Activated naive CD4-positive, alpha-beta T cell treated with anti-CD3 and anti-CD28 coated beads for 36 hours (primary cell): ENCODE results near the gene TRERF1. TPM values are rescaled to one million over a fixed set of nuclear protein-coding genes. Genes with fewer than 3 reads are reported as not detected.
A peak's percentile ranks its signal among the peaks of the same experiment; 100 is the strongest.

Source experiments
- CTCF ChIA-PET: fragments of 350-600 bp; sonication (Branson Sonifier 250); formaldehyde crosslinking; loops from one replicate; lab custom pipeline; 2021; ENCODE audit warnings: antibody characterized with exemption; lab: Charles Lee
- DNase-seq: peaks from one replicate; pipeline ENCODE4 v3.0.0-alpha.2; 2020
- H3K27ac Mint-ChIP-seq: one replicate; pipeline ENCODE4 v1.8.0; 2021; ENCODE audit warnings: mild to moderate bottlenecking, mixed read lengths
- H3K27me3 Mint-ChIP-seq: one replicate; pipeline ENCODE4 v1.8.0; 2021; ENCODE audit warnings: low read depth, mixed read lengths
- H3K36me3 Mint-ChIP-seq: one replicate; pipeline ENCODE4 v1.8.0; 2021; ENCODE audit warnings: low read depth, mixed read lengths
- H3K4me1 Mint-ChIP-seq: one replicate; pipeline ENCODE4 v1.8.0; 2021; ENCODE audit warnings: low read depth, mixed read lengths
- H3K4me3 Mint-ChIP-seq: one replicate; pipeline ENCODE4 v1.8.0; 2021; ENCODE audit warnings: mild to moderate bottlenecking, moderate library complexity, mixed read lengths
- H3K9me3 Mint-ChIP-seq: one replicate; pipeline ENCODE4 v1.8.0; 2021; ENCODE audit warnings: mixed read lengths
- intact Hi-C: fragments of 100-400 bp; cut with micrococcal nuclease; formaldehyde crosslinking; loops from one replicate; pipeline ENCODE4 v1.15.1; 2023
- total RNA-seq, 2 experiments: library from RNA; stranded (reverse); gene quantifications; one replicate each; pipeline ENCODE4 v1.2.3, GENCODE V29; 2021

Gene TRERF1, protein sequence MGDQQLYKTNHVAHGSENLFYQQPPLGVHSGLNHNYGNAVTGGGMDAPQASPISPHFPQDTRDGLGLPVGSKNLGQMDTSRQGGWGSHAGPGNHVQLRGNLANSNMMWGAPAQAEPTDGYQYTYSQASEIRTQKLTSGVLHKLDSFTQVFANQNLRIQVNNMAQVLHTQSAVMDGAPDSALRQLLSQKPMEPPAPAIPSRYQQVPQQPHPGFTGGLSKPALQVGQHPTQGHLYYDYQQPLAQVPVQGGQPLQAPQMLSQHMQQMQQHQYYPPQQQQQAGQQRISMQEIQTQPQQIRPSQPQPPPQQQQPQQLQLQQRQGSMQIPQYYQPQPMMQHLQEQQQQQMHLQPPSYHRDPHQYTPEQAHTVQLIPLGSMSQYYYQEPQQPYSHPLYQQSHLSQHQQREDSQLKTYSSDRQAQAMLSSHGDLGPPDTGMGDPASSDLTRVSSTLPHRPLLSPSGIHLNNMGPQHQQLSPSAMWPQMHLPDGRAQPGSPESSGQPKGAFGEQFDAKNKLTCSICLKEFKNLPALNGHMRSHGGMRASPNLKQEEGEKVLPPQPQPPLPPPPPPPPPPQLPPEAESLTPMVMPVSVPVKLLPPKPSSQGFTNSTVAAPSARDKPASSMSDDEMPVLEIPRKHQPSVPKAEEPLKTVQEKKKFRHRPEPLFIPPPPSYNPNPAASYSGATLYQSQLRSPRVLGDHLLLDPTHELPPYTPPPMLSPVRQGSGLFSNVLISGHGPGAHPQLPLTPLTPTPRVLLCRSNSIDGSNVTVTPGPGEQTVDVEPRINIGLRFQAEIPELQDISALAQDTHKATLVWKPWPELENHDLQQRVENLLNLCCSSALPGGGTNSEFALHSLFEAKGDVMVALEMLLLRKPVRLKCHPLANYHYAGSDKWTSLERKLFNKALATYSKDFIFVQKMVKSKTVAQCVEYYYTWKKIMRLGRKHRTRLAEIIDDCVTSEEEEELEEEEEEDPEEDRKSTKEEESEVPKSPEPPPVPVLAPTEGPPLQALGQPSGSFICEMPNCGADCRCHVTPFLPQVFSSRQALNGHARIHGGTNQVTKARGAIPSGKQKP (N-terminal part only)
- total RNA-seq, result 1 to 10 TPM; 6.7 to 6.9 TPM

DNA sequence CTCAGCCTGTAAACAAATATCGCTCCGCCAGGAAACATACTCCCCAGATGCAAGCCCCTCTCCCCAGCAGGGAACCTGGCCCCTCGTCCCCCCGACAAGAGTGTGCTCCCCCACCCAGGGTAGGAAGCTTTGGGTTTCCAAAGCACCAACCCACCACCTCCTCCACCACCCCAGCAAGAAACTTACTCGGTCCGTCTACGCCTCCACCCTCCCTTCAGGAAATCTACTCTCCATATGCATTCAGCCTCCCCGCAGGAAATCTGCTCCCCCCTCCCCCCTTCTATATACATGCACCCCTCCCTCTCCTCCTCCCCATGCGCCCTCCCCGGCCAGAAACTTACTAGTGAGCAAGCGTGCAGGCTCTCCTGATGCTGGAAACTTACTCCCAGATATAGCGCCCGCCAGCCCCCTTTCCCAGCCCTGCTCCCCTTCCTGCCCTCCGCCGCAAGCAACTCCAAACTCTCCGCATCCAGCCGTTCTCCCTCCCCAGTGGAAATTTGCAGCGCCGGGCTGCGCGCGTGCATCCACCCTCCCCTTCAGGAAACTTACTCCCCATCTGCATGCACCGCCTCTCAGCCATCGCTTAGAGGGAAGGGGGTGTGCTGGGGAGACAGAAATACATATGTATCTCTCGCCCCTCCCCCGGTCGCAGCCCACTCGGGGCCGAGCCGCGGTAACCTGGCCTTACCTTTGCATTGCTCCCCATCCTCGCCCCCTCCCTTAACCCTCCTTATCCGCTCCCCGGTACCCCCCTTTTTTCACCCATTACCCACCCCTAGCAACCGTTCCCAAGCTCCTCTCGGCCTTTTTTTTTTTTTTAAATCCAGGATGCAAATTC, at the start of gene TRERF1:
Gene TRERF1, minus strand, starts transcription at position 594 of the 838 bp plus-strand sequence. CDS start 182,336 bp downstream, outside the sequence.
- intact Hi-C loops, result loop anchor here (1.0 to 10.0 kb wide), 8 partner anchors 49 to 667 kb away; partner anchors contain the start of genes MRPS10, PRICKLE4 and TOMM6
- Mint-ChIP-seq H3K4me3 (peak within 1 kb of the TSS; percentile 88), H3K4me1 (peaks cover 36% of the 10 kb centered on the region), H3K36me3 (peaks cover 3% of the 10 kb centered on the region), H3K27ac (peak within 1 kb of the TSS; percentile 81), H3K27me3 (peaks cover 7% of the 10 kb centered on the region), H3K9me3 (no peaks in the 10 kb centered on the region)
- CTCF ChIA-PET, result interaction anchor here (0.9 to 2.8 kb wide), 4 partner anchors 62 to 96 kb away, joined by 3 to 14 read pairs (median 6); no protein-coding TSS in a partner anchor
- DNase-seq, result peak; percentile 58

DNA sequence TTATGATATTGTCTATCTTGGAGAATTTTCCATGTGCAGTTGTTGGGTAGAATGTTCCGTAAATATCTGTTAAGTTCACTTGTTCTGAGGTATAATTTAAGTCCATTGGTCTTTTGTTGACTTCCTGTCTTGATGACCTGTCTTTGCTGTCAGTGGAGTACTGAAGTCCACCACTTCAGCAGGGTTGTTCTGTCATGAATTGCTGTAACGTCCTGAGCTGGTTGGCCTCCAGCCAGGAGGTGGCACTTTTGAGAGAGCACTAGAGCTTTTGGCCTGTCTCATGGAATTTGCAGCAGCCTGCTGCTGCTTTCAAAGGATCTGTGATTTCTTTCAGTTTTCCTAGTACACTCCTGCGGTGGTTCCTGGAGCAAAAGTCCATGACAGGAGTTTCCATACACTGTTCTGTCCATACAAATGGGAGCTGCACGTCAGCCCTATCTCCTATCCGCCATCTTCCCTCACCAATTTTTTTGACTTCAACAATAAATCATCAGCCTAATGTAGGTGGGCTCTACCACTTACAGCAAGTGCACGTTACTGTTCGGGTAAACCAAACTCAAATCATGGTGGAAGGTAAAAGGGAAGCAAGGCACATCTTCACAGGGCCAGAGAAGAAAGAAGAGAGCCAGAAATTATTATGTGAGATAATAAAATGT, 46.9 kb upstream of the TRERF1 start:
- CTCF ChIA-PET, result no interaction called here
- Mint-ChIP-seq H3K36me3 (no peaks in the 10 kb centered on the region), H3K4me3 (no peak overlapping the region), H3K27ac (no peak overlapping the region), H3K4me1 (peaks cover 11% of the 10 kb centered on the region), H3K27me3 (peaks cover 3% of the 10 kb centered on the region), H3K9me3 (peaks cover 2% of the 10 kb centered on the region)
- DNase-seq, result no peak
- intact Hi-C loops, result no loop called here

DNA sequence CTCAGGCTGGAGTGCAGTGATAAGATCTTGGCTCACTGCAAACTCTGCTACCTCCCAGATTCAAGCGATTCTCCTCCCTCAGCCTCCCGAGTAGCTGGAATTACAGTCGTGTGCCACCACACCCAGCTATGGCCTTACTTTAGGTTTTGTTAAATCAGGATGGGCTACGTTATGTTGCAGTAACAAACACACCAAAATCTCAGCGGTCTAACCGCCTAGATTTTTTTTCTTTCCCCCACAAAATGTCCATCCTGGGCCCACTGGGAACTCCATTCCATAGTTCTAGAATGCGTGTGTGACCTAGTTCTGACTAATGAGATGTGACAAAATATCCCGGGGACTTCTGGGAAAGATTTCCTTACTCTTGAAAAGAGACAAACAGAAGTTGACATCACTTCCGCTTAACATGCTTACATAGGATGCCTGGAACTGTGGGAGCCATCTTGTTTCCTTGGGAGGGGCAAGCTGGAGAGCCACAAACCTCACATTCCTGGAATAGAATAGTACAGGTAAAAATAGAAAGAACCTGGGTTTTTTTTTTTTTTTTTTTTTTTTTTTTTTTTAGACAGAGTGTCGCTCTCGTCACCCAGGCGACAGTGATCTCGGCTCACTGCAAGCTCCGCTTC, 42.3 kb upstream of the TRERF1 start:
- H3K9me3 Mint-ChIP-seq, result peaks cover 2% of the 10 kb centered on the region
- intact Hi-C loops, result no loop called here
- CTCF ChIA-PET, result interaction anchor here (1.4 kb wide), 1 partner anchor 54 kb away, joined by 4 read pairs; no protein-coding TSS in a partner anchor
- H3K27ac Mint-ChIP-seq, result no peak overlapping the region
- DNase-seq, result no peak
- peaks cover 3% of the 10 kb centered on the region for H3K27me3 Mint-ChIP-seq
- no peaks in the 10 kb centered on the region for H3K4me1 Mint-ChIP-seq
- no peaks in the 10 kb centered on the region for H3K36me3 Mint-ChIP-seq
- no peak overlapping the region for H3K4me3 Mint-ChIP-seq

DNA sequence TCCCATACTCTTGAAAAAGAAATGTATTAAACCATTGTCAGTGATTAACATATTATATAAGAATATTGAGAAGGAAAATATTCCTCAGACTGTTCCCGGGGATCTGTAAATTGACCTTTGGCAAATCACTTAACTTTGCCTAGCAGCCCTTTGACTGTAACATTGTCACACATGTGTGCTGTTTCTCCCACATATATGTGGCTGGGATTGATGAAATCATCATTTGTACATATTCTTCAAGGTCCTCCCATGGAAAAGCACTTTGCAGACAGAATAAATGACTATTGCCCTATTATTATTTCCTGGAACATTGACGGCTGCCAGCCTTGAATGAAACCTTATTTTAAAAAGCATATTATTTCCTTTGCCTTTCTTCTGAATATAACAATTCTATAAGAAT, 36.4 kb upstream of the TRERF1 start:
- intact Hi-C loops, result no loop called here
- CTCF ChIA-PET, result no interaction called here
- Mint-ChIP-seq H3K27ac (no peak overlapping the region), H3K9me3 (no peaks in the 10 kb centered on the region), H3K4me3 (no peak overlapping the region), H3K27me3 (no peaks in the 10 kb centered on the region), H3K36me3 (no peaks in the 10 kb centered on the region), H3K4me1 (no peaks in the 10 kb centered on the region)
- no peak for DNase-seq

DNA sequence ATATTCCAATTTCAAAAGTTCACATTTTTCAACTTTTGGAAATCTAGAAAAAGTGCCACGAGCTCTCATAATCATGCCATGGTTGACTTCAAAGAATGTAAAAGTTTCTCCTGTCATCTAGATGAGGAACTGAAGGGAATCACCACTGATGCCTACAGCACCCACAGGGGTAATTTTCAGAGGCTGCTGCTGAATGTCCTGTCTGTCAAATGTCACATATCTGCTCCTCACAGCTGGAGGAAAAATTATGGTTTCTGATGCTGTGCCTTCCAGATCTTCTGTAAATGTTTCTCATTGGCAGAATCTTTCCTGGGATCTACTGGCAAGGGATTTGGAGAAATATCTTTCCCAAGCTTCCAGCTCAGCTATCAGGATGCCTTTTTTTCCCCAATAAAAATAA, 32.5 kb upstream of the TRERF1 start:
- Mint-ChIP-seq H3K36me3 (no peaks in the 10 kb centered on the region), H3K4me3 (no peak overlapping the region), H3K27ac (no peak overlapping the region), H3K4me1 (no peaks in the 10 kb centered on the region), H3K27me3 (no peaks in the 10 kb centered on the region), H3K9me3 (no peaks in the 10 kb centered on the region)
- no peak for DNase-seq
- CTCF ChIA-PET, result interaction anchor here (0.6 kb wide), 1 partner anchor 261 kb away, joined by 6 read pairs; no protein-coding TSS in a partner anchor
- intact Hi-C loops, result no loop called here

DNA sequence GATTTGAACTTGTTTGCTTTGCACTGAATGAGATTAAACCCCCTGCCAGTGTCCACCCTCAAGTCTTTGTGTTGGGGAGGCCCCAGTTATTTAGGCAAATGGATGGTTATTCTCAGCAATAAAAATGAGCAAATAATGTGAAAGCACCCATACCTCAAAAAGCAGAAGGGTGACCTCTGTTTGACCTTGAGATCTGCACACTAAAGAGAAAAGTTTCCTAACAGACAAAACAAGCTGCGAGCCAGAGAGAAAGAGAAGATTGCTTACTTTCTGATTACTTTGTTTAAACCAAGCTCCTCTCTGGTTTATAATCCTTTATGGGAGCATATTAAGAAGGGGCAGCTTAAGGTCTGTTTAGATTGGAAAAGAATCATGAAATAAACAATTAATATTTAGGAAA, 30.4 kb upstream of the TRERF1 start:
- no peak for DNase-seq
- CTCF ChIA-PET, result interaction anchor here (1.6 kb wide), 1 partner anchor 66 kb away, joined by 7 read pairs; no protein-coding TSS in a partner anchor
- H3K27ac Mint-ChIP-seq, result no peak overlapping the region
- no peaks in the 10 kb centered on the region for H3K27me3 Mint-ChIP-seq
- intact Hi-C loops, result no loop called here
- H3K9me3 Mint-ChIP-seq, result no peaks in the 10 kb centered on the region
- H3K4me1 Mint-ChIP-seq, result no peaks in the 10 kb centered on the region
- H3K4me3 Mint-ChIP-seq, result no peak overlapping the region
- H3K36me3 Mint-ChIP-seq, result no peaks in the 10 kb centered on the region

DNA sequence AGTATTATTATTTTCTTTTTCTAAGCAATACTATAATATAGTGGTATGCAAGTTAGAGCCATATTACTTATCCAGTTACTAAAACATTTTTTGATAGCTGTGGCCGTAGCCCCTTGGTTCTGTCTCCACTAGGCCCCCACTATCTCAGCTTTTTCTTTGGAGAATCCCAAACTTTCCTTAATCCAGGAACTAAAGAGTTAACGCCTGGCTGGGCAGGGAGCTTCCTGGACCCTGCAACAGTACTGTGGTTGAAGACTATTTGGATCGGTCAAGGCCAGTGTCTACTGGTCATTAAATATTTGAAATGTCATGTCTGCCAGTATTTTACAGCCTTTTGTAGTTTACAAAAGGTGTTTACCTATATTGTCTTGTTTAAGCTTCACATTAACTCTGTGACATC, 20.0 kb upstream of the TRERF1 start:
- Mint-ChIP-seq H3K27me3 (no peaks in the 10 kb centered on the region), H3K36me3 (no peaks in the 10 kb centered on the region), H3K4me1 (no peaks in the 10 kb centered on the region), H3K27ac (no peak overlapping the region), H3K9me3 (peaks cover 14% of the 10 kb centered on the region), H3K4me3 (no peak overlapping the region)
- CTCF ChIA-PET, result no interaction called here
- intact Hi-C loops, result no loop called here
- DNase-seq, result no peak

DNA sequence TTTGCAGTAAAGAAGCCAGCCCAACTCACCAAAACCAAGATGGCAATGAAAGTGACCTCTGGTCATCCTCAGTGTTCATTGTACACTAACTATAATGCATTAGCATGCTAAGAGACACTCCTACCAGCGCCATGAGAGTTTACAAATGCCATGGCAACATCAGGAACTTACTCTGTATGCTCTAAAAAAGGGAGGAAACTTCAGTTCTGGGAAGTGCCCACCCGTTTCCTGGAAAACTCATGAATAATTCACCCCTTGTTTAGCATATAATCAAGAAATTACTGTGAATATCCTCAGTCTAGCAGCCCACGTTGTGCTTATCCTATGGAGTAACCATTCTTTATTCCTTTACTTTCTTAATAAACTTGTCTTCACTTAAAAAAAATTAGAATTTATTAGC, 19.4 kb upstream of the TRERF1 start:
- CTCF ChIA-PET, result interaction anchor here (1.2 kb wide), 1 partner anchor 76 kb away, joined by 3 read pairs; no protein-coding TSS in a partner anchor
- intact Hi-C loops, result no loop called here
- DNase-seq, result no peak

DNA sequence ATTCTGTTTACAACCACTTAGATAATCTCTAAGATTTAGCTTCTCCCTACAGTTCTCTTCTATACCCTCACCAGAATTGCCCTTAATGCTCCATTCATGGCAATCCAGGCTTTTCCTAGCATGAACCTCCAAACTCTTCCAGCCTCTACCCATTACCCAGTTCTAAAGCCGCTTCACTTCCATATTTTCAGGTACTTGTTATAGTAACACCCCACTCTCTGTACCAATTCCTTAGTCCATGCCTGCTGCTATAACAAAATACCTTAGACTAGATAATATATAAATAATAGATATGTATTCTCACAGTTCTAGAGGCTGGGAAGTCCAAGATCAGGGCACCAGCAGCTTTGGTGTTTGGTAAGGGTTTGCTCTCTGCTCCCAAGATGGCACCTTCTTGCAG, 16.5 kb upstream of the TRERF1 start:
- Mint-ChIP-seq H3K36me3 (no peaks in the 10 kb centered on the region), H3K9me3 (peaks cover 14% of the 10 kb centered on the region), H3K27ac (no peak overlapping the region), H3K4me1 (no peaks in the 10 kb centered on the region), H3K4me3 (no peak overlapping the region), H3K27me3 (no peaks in the 10 kb centered on the region)
- CTCF ChIA-PET, result interaction anchor here (0.8 kb wide), 1 partner anchor 238 kb away, joined by 3 read pairs; no protein-coding TSS in a partner anchor
- no peak for DNase-seq
- intact Hi-C loops, result no loop called here

More for the DNA sequence above, 19.4 kb upstream of the TRERF1 start:
- Mint-ChIP-seq H3K9me3 (peaks cover 14% of the 10 kb centered on the region), H3K4me3 (no peak overlapping the region), H3K27ac (no peak overlapping the region), H3K36me3 (no peaks in the 10 kb centered on the region), H3K4me1 (no peaks in the 10 kb centered on the region), H3K27me3 (no peaks in the 10 kb centered on the region)

DNA sequence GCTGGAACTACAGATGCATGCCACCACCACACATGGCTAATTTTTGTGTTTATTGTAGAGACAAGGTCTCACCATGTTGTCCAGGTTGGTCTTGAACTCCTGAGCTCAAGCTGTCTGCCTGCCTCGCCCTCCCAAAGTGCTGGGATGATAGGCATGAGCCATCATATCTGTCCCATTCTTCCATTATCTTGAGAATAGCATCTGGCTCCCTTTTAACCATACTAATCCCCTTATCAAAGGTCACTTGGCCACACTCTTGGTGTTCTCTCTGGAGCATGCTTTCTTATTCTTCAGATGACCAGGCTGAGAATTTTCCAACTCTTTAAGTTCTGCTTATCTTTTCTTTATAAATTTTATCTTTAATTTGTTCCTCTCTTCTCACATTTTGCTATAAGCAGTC, 15.9 kb upstream of the TRERF1 start:
- Mint-ChIP-seq H3K4me1 (no peaks in the 10 kb centered on the region), H3K36me3 (no peaks in the 10 kb centered on the region), H3K4me3 (no peak overlapping the region), H3K27ac (no peak overlapping the region), H3K9me3 (peaks cover 14% of the 10 kb centered on the region), H3K27me3 (no peaks in the 10 kb centered on the region)
- CTCF ChIA-PET, result interaction anchor here (0.5 kb wide), 1 partner anchor 68 kb away, joined by 4 read pairs; no protein-coding TSS in a partner anchor
- intact Hi-C loops, result no loop called here
- no peak for DNase-seq
